Esophagus squamous epithelium (tissue), 5 donors: ENCODE data around the gene NPLOC4. TPM values are rescaled to one million over a fixed set of nuclear protein-coding genes. Genes with fewer than 3 reads are reported as not detected.

Experiments
- DNase-seq: peaks from one replicate; lab custom pipeline; 2025; lab: John Stamatoyannopoulos, UW
- H3K27ac ChIP-seq, 4 donors: fragments of 200-600 bp; sonication (generic); one replicate each; pipeline ENCODE4 v1.5.1; 2016 to 2019; ENCODE audit warnings: mild to moderate bottlenecking in 1 of 4
- H3K27me3 ChIP-seq, 4 donors: fragments of 200-600 bp; sonication (generic); 1 replicate in 3 of 4; 2 replicates in 1 of 4; pipeline versions ENCODE4 v1.5.1 to v1.6.0; 2017 to 2021; ENCODE audit warnings: antibody characterized with exemption in 1 of 4
- H3K36me3 ChIP-seq, 3 donors: fragments of 200-600 bp; sonication (generic); one replicate each; pipeline ENCODE4 v1.5.1; 2016 to 2019
- H3K4me1 ChIP-seq, 3 donors: fragments of 200-600 bp; sonication (generic); one replicate each; pipeline ENCODE4 v1.5.1; 2017 to 2019
- H3K4me3 ChIP-seq, 4 donors: fragments of 200-600 bp; sonication (generic); 1 replicate in 3 of 4; 2 replicates in 1 of 4; pipeline ENCODE4 v1.5.1; 2016 to 2019; ENCODE audit warnings: mild to moderate bottlenecking in 2 of 4, moderate library complexity in 1 of 4
- H3K9me3 ChIP-seq, 3 donors: fragments of 200-600 bp; sonication (generic); one replicate each; pipeline ENCODE4 v1.5.1; 2016 to 2019
- CTCF ChIP-seq, 6 experiments: fragments of 450-650 bp in 4 of 6; fragments of 200-600 bp in 2 of 6; sonication (generic) in 2 of 6; IDR thresholded peaks; one replicate each; pipeline ENCODE4 v1.5.1; 2016 to 2019; ENCODE audit warnings: antibody characterized with exemption in 6 of 6, mild to moderate bottlenecking in 4 of 6, moderate library complexity in 4 of 6
- POLR2A ChIP-seq, 4 donors: fragments of 450-650 bp; IDR thresholded peaks; one replicate each; pipeline ENCODE4 v1.6.1; 2017; ENCODE audit warnings: antibody characterized with exemption in 4 of 4, mild to moderate bottlenecking in 4 of 4, moderate library complexity in 3 of 4
- WGBS, 2 donors: methylation state at CpG; one replicate each; pipeline ENCODE4 v1.1.5; 2018; 5-methylcytosine and 5-hydroxymethylcytosine counted together
- intact Hi-C: fragments of 100-400 bp; cut with DNase I; formaldehyde crosslinking; loops from one replicate; pipeline ENCODE4 v1.15.0; 2022
- total RNA-seq, 4 donors: library from RNA; depleted of rRNA; stranded (reverse); fragments of >200 nt; gene quantifications; one replicate each; pipeline ENCODE4 v1.1.0, GENCODE V29; 2016
- donor health status: DM: yes; HTN: yes; CAD: no.

NPLOC4 gene
- total RNA-seq, 4 donors from 2014 or later, result 49.0 to 80.9 (median 62.4) TPM

GRCh38 chr17:81582749-81583148 lies 54.2 kb downstream of the NPLOC4 start:
- Histone ChIP-seq H3K9me3 (no peaks in the 10 kb centered on the region), H3K27ac (no peak overlapping the region), H3K4me3 (no peak overlapping the region), H3K36me3 (peaks cover 28 to 98% (median 49%) of the 10 kb centered on the region in 3 donors), H3K4me1 (peaks cover 0 to 4% (median 2%) of the 10 kb centered on the region in 3 donors), H3K27me3 (no peaks in the 10 kb centered on the region)
- 88 to 90% methylated on average over 7 to 10 of the region's 12 CpGs for WGBS, 2 donors
- intact Hi-C loops, result no loop called here
- TF ChIP-seq POLR2A (IDR thresholded peaks at IDR 0.05) (no peak), CTCF (IDR thresholded peaks at IDR 0.05) (no peak)
- DNase-seq, result no peak

DNA sequence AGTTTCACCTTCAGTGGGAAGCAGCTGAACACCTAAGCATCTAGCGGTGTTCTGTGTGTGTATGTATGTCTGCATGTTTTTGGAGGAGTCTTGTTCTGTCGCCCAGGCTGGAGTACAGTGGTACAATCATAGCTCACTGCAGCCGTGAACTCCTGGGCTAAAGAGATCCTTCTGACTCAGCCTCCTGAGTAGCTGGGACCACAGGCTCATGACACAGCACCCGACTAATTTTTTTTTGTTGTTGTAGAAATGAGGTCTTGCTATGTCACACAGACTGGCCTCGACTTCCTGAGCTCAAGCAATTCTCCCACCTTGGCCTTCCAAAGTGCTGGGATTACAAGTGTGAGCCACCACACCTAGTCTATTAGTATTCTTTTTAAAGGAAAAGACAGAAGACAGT lies 54.6 kb downstream of the NPLOC4 start:
- H3K36me3 ChIP-seq, result peaks cover 28 to 98% (median 49%) of the 10 kb centered on the region in 3 donors
- DNase-seq, result no peak

DNA sequence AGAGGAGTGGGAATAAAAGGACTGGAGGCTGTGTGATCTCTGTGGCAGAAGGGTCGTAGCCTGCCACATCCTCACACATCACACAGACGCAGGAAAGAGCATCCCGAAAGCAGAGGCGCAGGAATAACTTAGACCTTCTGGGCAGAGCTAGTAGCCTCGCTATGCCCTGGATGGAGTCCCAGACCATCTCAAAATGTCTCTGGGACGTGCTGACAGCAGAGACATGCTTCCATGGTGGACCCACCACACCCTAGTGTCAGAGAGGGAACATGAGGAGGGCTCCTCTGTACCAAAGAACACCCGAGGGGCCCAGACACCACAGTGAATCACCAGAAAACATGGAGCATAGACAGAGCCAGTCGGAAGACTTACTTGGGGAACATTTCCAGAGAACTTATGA lies 55.2 kb downstream of the NPLOC4 start:
- Histone ChIP-seq H3K27ac (no peak overlapping the region), H3K36me3 (peaks cover 28 to 98% (median 47%) of the 10 kb centered on the region in 3 donors), H3K27me3 (no peaks in the 10 kb centered on the region), H3K4me3 (no peak overlapping the region), H3K4me1 (peaks cover 7 to 14% (median 12%) of the 10 kb centered on the region in 3 donors), H3K9me3 (no peaks in the 10 kb centered on the region)
- 92% methylated on average over 6 to 7 of the region's 8 CpGs for WGBS, 2 donors
- intact Hi-C loops, result no loop called here
- DNase-seq, result no peak
- TF ChIP-seq POLR2A (IDR thresholded peaks at IDR 0.05) (no peak), CTCF (IDR thresholded peaks at IDR 0.05) (no peak)

More for the DNA sequence above, 54.6 kb downstream of the NPLOC4 start:
- Histone ChIP-seq H3K4me3 (no peak overlapping the region), H3K4me1 (peaks cover 1 to 8% (median 6%) of the 10 kb centered on the region in 3 donors), H3K27ac (no peak overlapping the region), H3K9me3 (no peaks in the 10 kb centered on the region), H3K27me3 (no peaks in the 10 kb centered on the region)
- WGBS, 2 donors, result 75 to 88% methylated on average over 5 of the region's 5 CpGs
- TF ChIP-seq CTCF (IDR thresholded peaks at IDR 0.05), result no peak
- TF ChIP-seq POLR2A (IDR thresholded peaks at IDR 0.05), result no peak
- intact Hi-C loops, result no loop called here

DNA sequence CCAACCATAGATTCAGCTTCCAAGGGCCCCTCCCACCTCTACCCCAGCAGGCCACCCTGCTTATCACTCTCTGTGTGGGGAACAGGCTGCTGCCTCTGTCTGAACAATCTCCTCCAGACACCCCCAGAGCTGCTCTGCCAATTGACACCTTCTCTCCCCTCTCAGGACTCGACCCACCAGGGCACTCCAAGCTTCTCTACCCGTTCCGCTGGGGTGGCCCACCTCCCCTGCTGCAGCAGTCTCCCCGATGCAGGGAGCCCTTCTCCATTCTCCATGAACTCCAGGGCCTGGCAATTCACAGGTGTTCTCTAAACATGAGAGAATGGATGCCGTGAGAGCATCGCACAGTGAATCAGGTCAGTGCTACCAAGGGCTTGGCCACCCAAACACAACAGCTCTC lies 56.4 kb downstream of the NPLOC4 start:
- DNase-seq, result no peak
- Histone ChIP-seq H3K4me1 (peaks cover 12 to 22% (median 16%) of the 10 kb centered on the region in 3 donors), H3K27me3 (no peaks in the 10 kb centered on the region), H3K9me3 (no peaks in the 10 kb centered on the region), H3K4me3 (no peak overlapping the region), H3K27ac (no peak overlapping the region), H3K36me3 (peaks cover 18 to 95% (median 35%) of the 10 kb centered on the region in 3 donors)
- WGBS, 2 donors, result 89 to 93% methylated on average over 4 to 6 of the region's 6 CpGs
- intact Hi-C loops, result no loop called here
- TF ChIP-seq CTCF (IDR thresholded peaks at IDR 0.05) (no peak), POLR2A (IDR thresholded peaks at IDR 0.05) (no peak)

- Histone ChIP-seq H3K36me3 (peaks cover 18 to 95% (median 29%) of the 10 kb centered on the region in 3 donors), H3K4me1 (peaks cover 12 to 22% (median 16%) of the 10 kb centered on the region in 3 donors), H3K27me3 (no peaks in the 10 kb centered on the region), H3K9me3 (no peaks in the 10 kb centered on the region), H3K27ac (no peak overlapping the region), H3K4me3 (no peak overlapping the region)
- TF ChIP-seq CTCF (IDR thresholded peaks at IDR 0.05) (no peak), POLR2A (IDR thresholded peaks at IDR 0.05) (no peak)
- no peak for DNase-seq
- intact Hi-C loops, result no loop called here
- WGBS, 2 donors, result 94 to 95% methylated on average over 10 of the region's 10 CpGs
These were observed 57.0 kb downstream of the NPLOC4 start for GRCh38 chr17:81579821-81580321.
